Measurements from ENCODE around the gene DNMT3A.
A peak's percentile ranks its signal among the peaks of the same experiment; 100 is the strongest.

DNMT3A gene

GRCh38 chr2:25330937-25331336, 10.8 kb downstream of the DNMT3A start:
- TF ChIP-seq CTCF (IDR thresholded peaks at IDR 0.05; ENCODE audit: low read depth, low read length): no peak
- no peak overlapping the region for H3K4me3 ChIP-seq (replicated peaks in 1 of 2; ENCODE audit: low read depth in 2 of 2, low read length in 2 of 2)
- no peak for DNase-seq (ENCODE audit: low read depth in 2 of 2)

GRCh38 chr2:25330273-25330672, 11.5 kb downstream of the DNMT3A start:
- no peak for DNase-seq (ENCODE audit: low read depth in 2 of 2)
- no peak for TF ChIP-seq CTCF (IDR thresholded peaks at IDR 0.05; ENCODE audit: low read depth, low read length)
- H3K4me3 ChIP-seq (replicated peaks in 1 of 2; ENCODE audit: low read depth in 2 of 2, low read length in 2 of 2): no peak overlapping the region

DNA sequence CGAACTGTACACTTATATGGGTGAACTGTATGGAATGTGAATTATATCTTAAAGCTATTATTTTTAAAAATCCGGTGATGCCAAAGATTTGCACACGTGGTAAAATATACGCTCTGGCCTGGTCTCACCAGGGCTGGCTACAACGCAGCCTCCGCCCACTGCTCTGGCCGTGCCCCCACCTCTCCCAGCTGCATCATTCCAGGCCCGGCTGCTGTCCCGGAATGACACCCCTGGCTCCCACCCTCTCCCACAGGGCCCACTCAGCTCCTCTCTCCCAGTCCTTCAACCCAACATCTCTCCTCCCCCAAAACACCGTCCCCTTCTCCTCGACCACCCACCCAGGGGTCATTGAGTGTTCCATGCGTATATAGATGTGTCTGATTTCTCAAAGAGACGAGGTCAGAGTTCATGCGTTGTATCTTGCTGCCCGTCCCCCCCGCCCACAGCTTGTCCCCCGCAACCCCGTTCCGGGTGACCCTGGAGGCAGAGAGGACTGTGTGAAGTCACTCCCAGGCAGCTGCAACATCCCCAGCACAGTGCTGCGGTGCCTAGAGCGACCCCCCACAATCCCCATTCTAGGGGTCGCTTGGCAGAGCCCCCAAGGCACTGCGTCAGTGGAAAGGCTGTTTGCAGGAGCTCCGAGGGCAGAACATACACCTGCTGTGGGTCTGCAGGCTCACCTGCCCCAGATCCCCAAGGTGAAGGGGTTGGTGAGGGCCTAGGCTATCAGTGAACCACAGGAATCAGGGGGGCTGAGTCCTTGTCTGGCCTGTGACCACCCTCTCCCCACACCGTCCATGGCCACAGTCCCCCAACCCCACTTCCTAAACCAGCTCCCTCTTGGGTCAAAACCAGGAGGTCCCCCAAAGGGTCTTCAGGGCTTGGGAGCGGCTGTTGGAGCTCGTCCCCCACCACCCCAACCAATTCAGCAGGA, 13.3 kb downstream of the DNMT3A start:
- no peak for TF ChIP-seq CTCF (IDR thresholded peaks at IDR 0.05; ENCODE audit: low read depth, low read length)
- DNase-seq (ENCODE audit: low read depth in 2 of 2): no peak
- H3K4me3 ChIP-seq (replicated peaks in 1 of 2; ENCODE audit: low read depth in 2 of 2, low read length in 2 of 2): no peak overlapping the region

GRCh38 chr2:25326326-25327013, 15.3 kb downstream of the DNMT3A start:
- no peak for DNase-seq (ENCODE audit: low read depth in 2 of 2)
- TF ChIP-seq CTCF (IDR thresholded peaks at IDR 0.05; ENCODE audit: low read depth, low read length): no peak
- H3K4me3 ChIP-seq (replicated peaks in 1 of 2; ENCODE audit: low read depth in 2 of 2, low read length in 2 of 2): no peak overlapping the region

DNA sequence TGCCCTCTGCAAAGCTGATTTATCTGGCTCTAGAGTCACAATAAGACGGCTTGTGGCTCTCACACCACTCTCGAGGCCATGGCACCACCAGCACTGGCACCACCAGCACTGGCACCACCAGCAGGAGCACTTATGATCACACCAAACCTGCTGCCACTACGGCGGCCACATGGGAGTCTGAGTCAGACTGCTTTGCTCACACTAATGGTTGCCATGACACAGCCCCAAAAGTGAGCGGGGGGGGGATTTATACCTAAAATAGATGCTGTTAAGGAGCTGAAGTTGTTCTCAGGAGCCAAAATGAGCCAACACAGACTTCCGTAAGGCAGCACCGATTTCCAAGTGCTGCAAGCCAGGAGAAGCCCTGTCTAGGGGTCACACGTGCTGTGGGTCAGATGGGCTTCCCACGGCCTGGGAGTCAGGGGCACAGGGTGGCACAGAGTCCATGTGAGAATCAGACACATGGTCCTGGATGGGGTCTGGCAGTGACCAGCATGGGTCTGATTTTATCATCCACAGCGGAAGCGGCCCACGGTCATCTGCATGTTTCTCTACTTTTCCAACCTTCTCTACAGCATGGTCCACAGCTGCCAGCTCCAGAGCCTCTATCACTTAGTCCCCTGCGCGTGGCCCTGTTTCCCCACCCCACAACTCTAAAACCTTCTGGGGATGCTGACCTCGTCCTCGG, 16.7 kb downstream of the DNMT3A start:
- H3K4me3 ChIP-seq (replicated peaks in 1 of 2; ENCODE audit: low read depth in 2 of 2, low read length in 2 of 2): no peak overlapping the region
- TF ChIP-seq CTCF (IDR thresholded peaks at IDR 0.05; ENCODE audit: low read depth, low read length): no peak
- DNase-seq (ENCODE audit: low read depth in 2 of 2): peak; percentile 51 to 76

- TF ChIP-seq CTCF (IDR thresholded peaks at IDR 0.05; ENCODE audit: low read depth, low read length): no peak
- no peak overlapping the region for H3K4me3 ChIP-seq (replicated peaks in 1 of 2; ENCODE audit: low read depth in 2 of 2, low read length in 2 of 2)
- no peak for DNase-seq (ENCODE audit: low read depth in 2 of 2)
Observed at GRCh38 chr2:25324251-25324650, 17.5 kb downstream of the DNMT3A start.
